ENCODE measurements around the gene PIP5K1A. TPM values are rescaled to one million over a fixed set of nuclear protein-coding genes. Genes with fewer than 3 reads are reported as not detected.
A peak's percentile ranks its signal among the peaks of the same experiment; 100 is the strongest.

The PIP5K1A gene
- total and polyA plus RNA-seq, 9 of the 15 experiments (the other 6 are each of a cell fraction or from before 2014, with no cell fraction given): 1.9 to 42.4 (median 18.8) TPM

DNA sequence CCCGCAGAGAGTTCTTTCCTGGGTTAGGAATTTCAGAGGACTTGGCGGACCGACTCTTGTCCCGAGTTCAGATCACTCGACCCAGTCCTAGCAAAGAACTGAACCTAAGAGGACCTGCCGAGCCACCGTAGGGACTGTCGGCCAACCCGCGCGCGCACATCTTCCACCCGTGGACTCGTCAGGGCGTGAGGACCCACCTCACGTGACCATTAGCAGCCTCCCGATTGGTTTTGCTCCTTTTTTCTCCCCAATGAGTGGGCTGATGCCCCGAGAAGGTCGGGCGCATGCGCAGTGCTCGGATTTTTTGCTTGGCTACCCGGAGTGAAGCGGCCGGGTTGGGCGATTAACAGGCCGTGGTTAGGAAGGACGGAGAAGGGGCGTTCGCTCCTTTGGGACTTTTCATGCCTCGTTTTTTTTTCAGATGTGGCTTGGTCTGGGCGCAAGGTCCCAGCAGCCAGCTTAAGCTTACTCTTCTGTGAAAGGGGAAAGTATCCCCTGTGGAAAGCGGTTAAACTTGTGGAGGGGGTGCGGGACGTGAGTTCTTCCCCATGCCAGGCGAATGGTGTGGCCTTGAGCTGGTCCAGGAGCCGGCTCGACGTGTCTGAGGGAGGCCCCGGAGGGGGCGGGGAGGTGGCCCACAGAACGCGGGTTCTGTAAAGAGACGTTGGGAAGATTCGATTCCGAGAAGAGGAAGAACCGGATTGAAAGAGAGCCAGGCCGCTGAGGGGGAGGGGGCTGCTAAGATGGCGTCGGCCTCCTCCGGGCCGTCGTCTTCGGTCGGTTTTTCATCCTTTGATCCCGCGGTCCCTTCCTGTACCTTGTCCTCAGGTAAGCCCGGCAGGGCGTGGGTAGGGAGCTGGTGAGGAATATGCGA lies at the start of gene PIP5K1A (continued):
- TF ChIP-seq, protein P1, sequence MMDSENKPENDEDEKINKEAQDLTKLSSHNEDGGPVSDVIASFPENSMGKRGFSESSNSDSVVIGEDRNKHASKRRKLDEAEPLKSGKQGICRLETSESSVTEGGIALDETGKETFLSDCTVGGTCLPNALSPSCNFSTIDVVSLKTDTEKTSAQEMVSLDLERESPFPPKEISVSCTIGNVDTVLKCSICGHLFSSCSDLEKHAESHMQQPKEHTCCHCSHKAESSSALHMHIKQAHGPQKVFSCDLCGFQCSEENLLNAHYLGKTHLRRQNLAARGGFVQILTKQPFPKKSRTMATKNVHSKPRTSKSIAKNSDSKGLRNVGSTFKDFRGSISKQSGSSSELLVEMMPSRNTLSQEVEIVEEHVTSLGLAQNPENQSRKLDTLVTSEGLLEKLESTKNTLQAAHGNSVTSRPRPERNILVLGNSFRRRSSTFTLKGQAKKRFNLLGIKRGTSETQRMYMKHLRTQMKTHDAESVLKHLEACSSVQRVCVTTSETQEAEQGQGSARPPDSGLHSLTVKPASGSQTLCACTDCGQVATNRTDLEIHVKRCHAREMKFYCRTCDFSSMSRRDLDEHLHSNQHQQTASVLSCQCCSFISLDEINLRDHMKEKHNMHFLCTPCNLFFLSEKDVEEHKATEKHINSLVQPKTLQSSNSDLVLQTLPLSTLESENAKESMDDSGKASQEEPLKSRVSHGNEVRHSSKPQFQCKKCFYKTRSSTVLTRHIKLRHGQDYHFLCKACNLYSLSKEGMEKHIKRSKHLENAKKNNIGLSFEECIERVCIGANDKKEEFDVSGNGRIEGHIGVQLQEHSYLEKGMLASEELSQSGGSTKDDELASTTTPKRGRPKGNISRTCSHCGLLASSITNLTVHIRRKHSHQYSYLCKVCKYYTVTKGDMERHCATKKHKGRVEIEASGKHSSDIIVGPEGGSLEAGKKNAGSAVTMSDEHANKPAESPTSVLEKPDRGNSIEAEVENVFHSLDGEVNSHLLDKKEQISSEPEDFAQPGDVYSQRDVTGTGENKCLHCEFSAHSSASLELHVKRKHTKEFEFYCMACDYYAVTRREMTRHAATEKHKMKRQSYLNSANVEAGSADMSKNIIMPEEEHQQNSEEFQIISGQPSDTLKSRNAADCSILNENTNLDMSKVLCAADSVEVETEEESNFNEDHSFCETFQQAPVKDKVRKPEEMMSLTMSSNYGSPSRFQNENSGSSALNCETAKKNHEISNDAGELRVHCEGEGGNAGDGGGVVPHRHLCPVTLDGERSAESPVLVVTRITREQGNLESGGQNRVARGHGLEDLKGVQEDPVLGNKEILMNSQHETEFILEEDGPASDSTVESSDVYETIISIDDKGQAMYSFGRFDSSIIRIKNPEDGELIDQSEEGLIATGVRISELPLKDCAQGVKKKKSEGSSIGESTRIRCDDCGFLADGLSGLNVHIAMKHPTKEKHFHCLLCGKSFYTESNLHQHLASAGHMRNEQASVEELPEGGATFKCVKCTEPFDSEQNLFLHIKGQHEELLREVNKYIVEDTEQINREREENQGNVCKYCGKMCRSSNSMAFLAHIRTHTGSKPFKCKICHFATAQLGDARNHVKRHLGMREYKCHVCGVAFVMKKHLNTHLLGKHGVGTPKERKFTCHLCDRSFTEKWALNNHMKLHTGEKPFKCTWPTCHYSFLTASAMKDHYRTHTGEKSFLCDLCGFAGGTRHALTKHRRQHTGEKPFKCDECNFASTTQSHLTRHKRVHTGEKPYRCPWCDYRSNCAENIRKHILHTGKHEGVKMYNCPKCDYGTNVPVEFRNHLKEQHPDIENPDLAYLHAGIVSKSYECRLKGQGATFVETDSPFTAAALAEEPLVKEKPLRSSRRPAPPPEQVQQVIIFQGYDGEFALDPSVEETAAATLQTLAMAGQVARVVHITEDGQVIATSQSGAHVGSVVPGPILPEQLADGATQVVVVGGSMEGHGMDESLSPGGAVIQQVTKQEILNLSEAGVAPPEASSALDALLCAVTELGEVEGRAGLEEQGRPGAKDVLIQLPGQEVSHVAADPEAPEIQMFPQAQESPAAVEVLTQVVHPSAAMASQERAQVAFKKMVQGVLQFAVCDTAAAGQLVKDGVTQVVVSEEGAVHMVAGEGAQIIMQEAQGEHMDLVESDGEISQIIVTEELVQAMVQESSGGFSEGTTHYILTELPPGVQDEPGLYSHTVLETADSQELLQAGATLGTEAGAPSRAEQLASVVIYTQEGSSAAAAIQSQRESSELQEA (IDR thresholded peaks at IDR 0.05; ENCODE audit: low read depth): peak; percentile 91
- TF ChIP-seq, protein P2, sequence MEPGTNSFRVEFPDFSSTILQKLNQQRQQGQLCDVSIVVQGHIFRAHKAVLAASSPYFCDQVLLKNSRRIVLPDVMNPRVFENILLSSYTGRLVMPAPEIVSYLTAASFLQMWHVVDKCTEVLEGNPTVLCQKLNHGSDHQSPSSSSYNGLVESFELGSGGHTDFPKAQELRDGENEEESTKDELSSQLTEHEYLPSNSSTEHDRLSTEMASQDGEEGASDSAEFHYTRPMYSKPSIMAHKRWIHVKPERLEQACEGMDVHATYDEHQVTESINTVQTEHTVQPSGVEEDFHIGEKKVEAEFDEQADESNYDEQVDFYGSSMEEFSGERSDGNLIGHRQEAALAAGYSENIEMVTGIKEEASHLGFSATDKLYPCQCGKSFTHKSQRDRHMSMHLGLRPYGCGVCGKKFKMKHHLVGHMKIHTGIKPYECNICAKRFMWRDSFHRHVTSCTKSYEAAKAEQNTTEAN (CRISPR knock-in tag; IDR thresholded peaks at IDR 0.05): no peak
- TF ChIP-seq KDM1A (IDR thresholded peaks at IDR 0.05) (no peak), ZNF311 (CRISPR knock-in tag; IDR thresholded peaks at IDR 0.05) (no peak), POLR2B (IDR thresholded peaks at IDR 0.05; ENCODE audit: low read depth, partially characterized antibody) (peak; percentile 72), HDAC1 (IDR thresholded peaks at IDR 0.05) (no peak), POLR3G (IDR thresholded peaks at IDR 0.05; ENCODE audit: extremely low read depth, insufficient read length, insufficient replicate concordance) (no peak), KAT2B (IDR thresholded peaks at IDR 0.05; ENCODE audit: low read depth, low read length) (no peak), KDM4B (IDR thresholded peaks at IDR 0.05; ENCODE audit: borderline replicate concordance in 2 of 2, low read depth in 1 of 2) (no peak), ZNF507 (tag; conservative IDR thresholded peaks at IDR 0.05) (no peak), RBM34 (IDR thresholded peaks at IDR 0.05; ENCODE audit: borderline replicate concordance, insufficient read depth, low read length) (no peak), TCF7L2 (IDR thresholded peaks at IDR 0.05; ENCODE audit: low read depth, low read length) (no peak), ZC3H11A (IDR thresholded peaks at IDR 0.05; ENCODE audit: low read depth, low read length) (no peak)
- TF ChIP-seq, protein P3, sequence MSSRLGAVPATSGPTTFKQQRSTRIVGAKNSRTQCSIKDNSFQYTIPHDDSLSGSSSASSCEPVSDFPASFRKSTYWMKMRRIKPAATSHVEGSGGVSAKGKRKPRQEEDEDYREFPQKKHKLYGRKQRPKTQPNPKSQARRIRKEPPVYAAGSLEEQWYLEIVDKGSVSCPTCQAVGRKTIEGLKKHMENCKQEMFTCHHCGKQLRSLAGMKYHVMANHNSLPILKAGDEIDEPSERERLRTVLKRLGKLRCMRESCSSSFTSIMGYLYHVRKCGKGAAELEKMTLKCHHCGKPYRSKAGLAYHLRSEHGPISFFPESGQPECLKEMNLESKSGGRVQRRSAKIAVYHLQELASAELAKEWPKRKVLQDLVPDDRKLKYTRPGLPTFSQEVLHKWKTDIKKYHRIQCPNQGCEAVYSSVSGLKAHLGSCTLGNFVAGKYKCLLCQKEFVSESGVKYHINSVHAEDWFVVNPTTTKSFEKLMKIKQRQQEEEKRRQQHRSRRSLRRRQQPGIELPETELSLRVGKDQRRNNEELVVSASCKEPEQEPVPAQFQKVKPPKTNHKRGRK (tag; IDR thresholded peaks at IDR 0.05): no peak
- TF ChIP-seq, protein P4, sequence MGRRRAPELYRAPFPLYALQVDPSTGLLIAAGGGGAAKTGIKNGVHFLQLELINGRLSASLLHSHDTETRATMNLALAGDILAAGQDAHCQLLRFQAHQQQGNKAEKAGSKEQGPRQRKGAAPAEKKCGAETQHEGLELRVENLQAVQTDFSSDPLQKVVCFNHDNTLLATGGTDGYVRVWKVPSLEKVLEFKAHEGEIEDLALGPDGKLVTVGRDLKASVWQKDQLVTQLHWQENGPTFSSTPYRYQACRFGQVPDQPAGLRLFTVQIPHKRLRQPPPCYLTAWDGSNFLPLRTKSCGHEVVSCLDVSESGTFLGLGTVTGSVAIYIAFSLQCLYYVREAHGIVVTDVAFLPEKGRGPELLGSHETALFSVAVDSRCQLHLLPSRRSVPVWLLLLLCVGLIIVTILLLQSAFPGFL (CRISPR knock-in tag; IDR thresholded peaks at IDR 0.05): no peak

Measured in K562 (cell line).